Measurements from ENCODE around the gene TET2. TPM values are rescaled to one million over a fixed set of nuclear protein-coding genes. Genes with fewer than 3 reads are reported as not detected.

The TET2 gene
- total RNA-seq, 2 donors from 2014 or later, result 34.2 to 43.1 TPM

GRCh38 chr4:105179539-105180401 is 33.1 kb downstream of the TET2 start:
- H3K4me1 Mint-ChIP-seq (ENCODE audit: low read depth), result peaks cover 39% of the 10 kb centered on the region
- H3K27ac Mint-ChIP-seq, result no peak overlapping the region
- H3K36me3 Mint-ChIP-seq (ENCODE audit: insufficient read depth in 2 of 2), result peaks cover 6 to 23% of the 10 kb centered on the region in 2 donors
- H3K4me3 Mint-ChIP-seq, result no peak overlapping the region
- DNase-seq (no peak), ATAC-seq (replicated peaks in 1 of 2) (peak in 1 of 2 donors; percentile 39)
- H3K27me3 Mint-ChIP-seq (ENCODE audit: low read depth), result no peaks in the 10 kb centered on the region
- peaks cover 2 to 9% of the 10 kb centered on the region in 2 donors for H3K9me3 Mint-ChIP-seq

- Mint-ChIP-seq H3K27ac (no peak overlapping the region), H3K36me3 (ENCODE audit: insufficient read depth in 2 of 2) (peaks cover 0 to 10% of the 10 kb centered on the region in 2 donors), H3K4me3 (no peak overlapping the region)
Observed at GRCh38 chr4:105181259-105181658, 34.6 kb downstream of the TET2 start.

GRCh38 chr4:105182211-105182610 is 35.5 kb downstream of the TET2 start:
- ATAC-seq (replicated peaks in 1 of 2) (no peak), DNase-seq (no peak)
- no peak overlapping the region for H3K27ac Mint-ChIP-seq
- H3K4me1 Mint-ChIP-seq (ENCODE audit: low read depth), result peaks cover 58% of the 10 kb centered on the region
- peaks cover 0 to 3% of the 10 kb centered on the region in 2 donors for H3K9me3 Mint-ChIP-seq
- peaks cover 0 to 5% of the 10 kb centered on the region in 2 donors for H3K36me3 Mint-ChIP-seq (ENCODE audit: insufficient read depth in 2 of 2)
- H3K4me3 Mint-ChIP-seq, result no peak overlapping the region
- H3K27me3 Mint-ChIP-seq (ENCODE audit: low read depth), result no peaks in the 10 kb centered on the region

More at GRCh38 chr4:105181259-105181658, 34.6 kb downstream of the TET2 start:
- H3K27me3 Mint-ChIP-seq (ENCODE audit: low read depth), result no peaks in the 10 kb centered on the region
- DNase-seq (no peak), ATAC-seq (replicated peaks in 1 of 2) (no peak)
- H3K4me1 Mint-ChIP-seq (ENCODE audit: low read depth), result peaks cover 52% of the 10 kb centered on the region
- H3K9me3 Mint-ChIP-seq, result peaks cover 0 to 3% of the 10 kb centered on the region in 2 donors

GRCh38 chr4:105184316-105184980 is 37.8 kb downstream of the TET2 start:
- Mint-ChIP-seq H3K36me3 (ENCODE audit: insufficient read depth in 2 of 2) (peaks cover 0 to 4% of the 10 kb centered on the region in 2 donors), H3K27ac (no peak overlapping the region), H3K27me3 (ENCODE audit: low read depth) (no peaks in the 10 kb centered on the region), H3K9me3 (no peaks in the 10 kb centered on the region), H3K4me1 (ENCODE audit: low read depth) (peaks cover 60% of the 10 kb centered on the region), H3K4me3 (no peak overlapping the region)
- no peak for DNase-seq
- no peak for ATAC-seq (replicated peaks in 1 of 2)

- no peaks in the 10 kb centered on the region for H3K27me3 Mint-ChIP-seq (ENCODE audit: low read depth)
- H3K9me3 Mint-ChIP-seq, result no peaks in the 10 kb centered on the region
- ATAC-seq (replicated peaks in 1 of 2) (no peak), DNase-seq (no peak)
- no peak overlapping the region for H3K27ac Mint-ChIP-seq
- no peak overlapping the region for H3K4me3 Mint-ChIP-seq
- H3K4me1 Mint-ChIP-seq (ENCODE audit: low read depth), result peaks cover 81% of the 10 kb centered on the region
- H3K36me3 Mint-ChIP-seq (ENCODE audit: insufficient read depth in 2 of 2), result peaks cover under 1 to 8% of the 10 kb centered on the region in 2 donors
Observed at GRCh38 chr4:105186701-105187161, 40.1 kb downstream of the TET2 start.

GRCh38 chr4:105189855-105190650 is 43.4 kb downstream of the TET2 start:
- Mint-ChIP-seq H3K27ac (peak overlapping the region; percentile 60), H3K4me3 (peak overlapping the region in 1 of 2 donors; percentile 17), H3K36me3 (ENCODE audit: insufficient read depth in 2 of 2) (peaks cover 6 to 15% of the 10 kb centered on the region in 2 donors), H3K27me3 (ENCODE audit: low read depth) (no peaks in the 10 kb centered on the region), H3K4me1 (ENCODE audit: low read depth) (peaks cover 97% of the 10 kb centered on the region), H3K9me3 (no peaks in the 10 kb centered on the region)
- no peak for DNase-seq
- ATAC-seq (replicated peaks in 1 of 2), result peak; percentile 23 to 28

- H3K27ac Mint-ChIP-seq, result peak overlapping the region; percentile 56
- ATAC-seq (replicated peaks in 1 of 2) (peak; percentile 72 to 74), DNase-seq (no peak)
- H3K4me3 Mint-ChIP-seq, result peak overlapping the region; percentile 56 to 66
- H3K36me3 Mint-ChIP-seq (ENCODE audit: insufficient read depth in 2 of 2), result peaks cover 10 to 21% of the 10 kb centered on the region in 2 donors
- H3K9me3 Mint-ChIP-seq, result no peaks in the 10 kb centered on the region
- H3K27me3 Mint-ChIP-seq (ENCODE audit: low read depth), result no peaks in the 10 kb centered on the region
- peaks cover 96% of the 10 kb centered on the region for H3K4me1 Mint-ChIP-seq (ENCODE audit: low read depth)
Observed at GRCh38 chr4:105191621-105192210, 45.0 kb downstream of the TET2 start.

GRCh38 chr4:105192474-105192873 is 45.8 kb downstream of the TET2 start:
- Mint-ChIP-seq H3K27ac (peak overlapping the region; percentile 12), H3K4me1 (ENCODE audit: low read depth) (peaks cover 96% of the 10 kb centered on the region), H3K4me3 (no peak overlapping the region), H3K9me3 (no peaks in the 10 kb centered on the region), H3K27me3 (ENCODE audit: low read depth) (no peaks in the 10 kb centered on the region), H3K36me3 (ENCODE audit: insufficient read depth in 2 of 2) (peaks cover 11 to 22% of the 10 kb centered on the region in 2 donors)
- DNase-seq (no peak), ATAC-seq (replicated peaks in 1 of 2) (no peak)

GRCh38 chr4:105192910-105193309 is 46.2 kb downstream of the TET2 start:
- no peak overlapping the region for H3K4me3 Mint-ChIP-seq
- DNase-seq (no peak), ATAC-seq (replicated peaks in 1 of 2) (no peak)
- peak overlapping the region; percentile 12 for H3K27ac Mint-ChIP-seq
- peaks cover 11 to 22% of the 10 kb centered on the region in 2 donors for H3K36me3 Mint-ChIP-seq (ENCODE audit: insufficient read depth in 2 of 2)
- H3K9me3 Mint-ChIP-seq, result no peaks in the 10 kb centered on the region
- peaks cover 93% of the 10 kb centered on the region for H3K4me1 Mint-ChIP-seq (ENCODE audit: low read depth)
- H3K27me3 Mint-ChIP-seq (ENCODE audit: low read depth), result no peaks in the 10 kb centered on the region

GRCh38 chr4:105193536-105193935 is 46.9 kb downstream of the TET2 start:
- no peaks in the 10 kb centered on the region for H3K9me3 Mint-ChIP-seq
- no peak for ATAC-seq (replicated peaks in 1 of 2)
- H3K36me3 Mint-ChIP-seq (ENCODE audit: insufficient read depth in 2 of 2), result peaks cover 11 to 22% of the 10 kb centered on the region in 2 donors
- peaks cover 86% of the 10 kb centered on the region for H3K4me1 Mint-ChIP-seq (ENCODE audit: low read depth)
- DNase-seq, result no peak
- H3K4me3 Mint-ChIP-seq, result no peak overlapping the region
- no peaks in the 10 kb centered on the region for H3K27me3 Mint-ChIP-seq (ENCODE audit: low read depth)
- H3K27ac Mint-ChIP-seq, result peak overlapping the region; percentile 12

- Mint-ChIP-seq H3K27me3 (ENCODE audit: low read depth) (no peaks in the 10 kb centered on the region), H3K36me3 (ENCODE audit: insufficient read depth in 2 of 2) (peaks cover 11 to 22% of the 10 kb centered on the region in 2 donors), H3K9me3 (no peaks in the 10 kb centered on the region), H3K4me1 (ENCODE audit: low read depth) (peaks cover 76% of the 10 kb centered on the region), H3K27ac (peak overlapping the region; percentile 92), H3K4me3 (peak overlapping the region; percentile 21 to 65)
- ATAC-seq (replicated peaks in 1 of 2) (peak; percentile 86), DNase-seq (no peak)
Observed at GRCh38 chr4:105194328-105195231, 47.9 kb downstream of the TET2 start.

All from activated T-cell treated with anti-CD3 and anti-CD28 coated beads, Interleukin-2, amount 50 U/mL, for 72 hours (primary cell).